Activated naive CD4-positive, alpha-beta T cell treated with anti-CD3 and anti-CD28 coated beads for 36 hours (primary cell): ENCODE results near the gene TNS1. TPM values are rescaled to one million over a fixed set of nuclear protein-coding genes. Genes with fewer than 3 reads are reported as not detected.

Experiments
- CTCF ChIA-PET: fragments of 350-600 bp; sonication (Branson Sonifier 250); formaldehyde crosslinking; loops from one replicate; lab custom pipeline; 2021; ENCODE audit warnings: antibody characterized with exemption; lab: Charles Lee
- DNase-seq: peaks from one replicate; pipeline ENCODE4 v3.0.0-alpha.2; 2020
- H3K27ac Mint-ChIP-seq: one replicate; pipeline ENCODE4 v1.8.0; 2021; ENCODE audit warnings: mild to moderate bottlenecking, mixed read lengths
- H3K27me3 Mint-ChIP-seq: one replicate; pipeline ENCODE4 v1.8.0; 2021; ENCODE audit warnings: low read depth, mixed read lengths
- H3K36me3 Mint-ChIP-seq: one replicate; pipeline ENCODE4 v1.8.0; 2021; ENCODE audit warnings: low read depth, mixed read lengths
- H3K4me1 Mint-ChIP-seq: one replicate; pipeline ENCODE4 v1.8.0; 2021; ENCODE audit warnings: low read depth, mixed read lengths
- H3K4me3 Mint-ChIP-seq: one replicate; pipeline ENCODE4 v1.8.0; 2021; ENCODE audit warnings: mild to moderate bottlenecking, moderate library complexity, mixed read lengths
- H3K9me3 Mint-ChIP-seq: one replicate; pipeline ENCODE4 v1.8.0; 2021; ENCODE audit warnings: mixed read lengths
- intact Hi-C: fragments of 100-400 bp; cut with micrococcal nuclease; formaldehyde crosslinking; loops from one replicate; pipeline ENCODE4 v1.15.1; 2023
- total RNA-seq, 2 experiments: library from RNA; stranded (reverse); gene quantifications; one replicate each; pipeline ENCODE4 v1.2.3, GENCODE V29; 2021

TNS1 gene
- total RNA-seq, 2 experiments from 2014 or later, result 0.40 to 0.74 TPM

GRCh38 chr2:217829420-217829819 is 173.4 kb downstream of the TNS1 start:
- DNase-seq, result no peak
- CTCF ChIA-PET, result no interaction called here
- no peak overlapping the region for H3K27ac Mint-ChIP-seq
- H3K9me3 Mint-ChIP-seq, result no peaks in the 10 kb centered on the region
- H3K4me1 Mint-ChIP-seq, result no peaks in the 10 kb centered on the region
- H3K27me3 Mint-ChIP-seq, result no peaks in the 10 kb centered on the region
- H3K36me3 Mint-ChIP-seq, result no peaks in the 10 kb centered on the region
- no peak overlapping the region for H3K4me3 Mint-ChIP-seq
- intact Hi-C loops, result no loop called here

DNA sequence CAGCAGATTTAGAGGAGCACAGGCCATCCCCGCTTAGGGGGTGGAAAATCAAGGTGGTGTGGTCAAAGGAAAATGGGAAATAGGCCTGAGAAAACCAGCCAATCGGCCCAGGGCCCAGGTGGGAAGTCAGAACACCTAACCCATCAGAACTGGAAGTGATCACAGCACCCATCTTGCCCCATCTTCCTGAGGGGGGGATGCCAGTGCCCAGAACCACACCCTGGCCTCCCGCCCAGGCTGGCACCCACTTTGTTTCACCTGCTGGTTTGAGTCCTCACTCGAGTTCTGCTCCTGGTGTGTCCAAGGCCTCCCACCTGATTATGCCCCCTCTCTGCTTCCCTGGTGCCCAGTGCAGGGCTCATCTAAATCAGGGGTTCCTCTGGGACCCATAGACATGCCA is 174.5 kb downstream of the TNS1 start:
- intact Hi-C loops, result no loop called here
- no peak overlapping the region for H3K4me3 Mint-ChIP-seq
- no peak overlapping the region for H3K27ac Mint-ChIP-seq
- no peaks in the 10 kb centered on the region for H3K27me3 Mint-ChIP-seq
- no peaks in the 10 kb centered on the region for H3K9me3 Mint-ChIP-seq
- H3K4me1 Mint-ChIP-seq, result no peaks in the 10 kb centered on the region
- H3K36me3 Mint-ChIP-seq, result no peaks in the 10 kb centered on the region
- no peak for DNase-seq
- CTCF ChIA-PET, result no interaction called here

- no peaks in the 10 kb centered on the region for H3K4me1 Mint-ChIP-seq
- intact Hi-C loops, result no loop called here
- H3K27me3 Mint-ChIP-seq, result no peaks in the 10 kb centered on the region
- H3K36me3 Mint-ChIP-seq, result no peaks in the 10 kb centered on the region
- H3K27ac Mint-ChIP-seq, result no peak overlapping the region
- no peak for DNase-seq
- H3K4me3 Mint-ChIP-seq, result no peak overlapping the region
- no peaks in the 10 kb centered on the region for H3K9me3 Mint-ChIP-seq
- CTCF ChIA-PET, result no interaction called here
Measured at GRCh38 chr2:217827430-217828201, 175.2 kb downstream of the TNS1 start.

- intact Hi-C loops, result no loop called here
- Mint-ChIP-seq H3K36me3 (no peaks in the 10 kb centered on the region), H3K9me3 (no peaks in the 10 kb centered on the region), H3K4me3 (no peak overlapping the region), H3K27me3 (no peaks in the 10 kb centered on the region), H3K4me1 (no peaks in the 10 kb centered on the region), H3K27ac (no peak overlapping the region)
- CTCF ChIA-PET, result no interaction called here
- no peak for DNase-seq
Measured at GRCh38 chr2:217826991-217827390, 175.8 kb downstream of the TNS1 start.

GRCh38 chr2:217826520-217826919 is 176.3 kb downstream of the TNS1 start:
- CTCF ChIA-PET, result no interaction called here
- no peak overlapping the region for H3K27ac Mint-ChIP-seq

GRCh38 chr2:217825469-217826235 is 177.1 kb downstream of the TNS1 start:
- CTCF ChIA-PET, result no interaction called here
- no peaks in the 10 kb centered on the region for H3K36me3 Mint-ChIP-seq
- DNase-seq, result no peak
- intact Hi-C loops, result no loop called here
- H3K4me1 Mint-ChIP-seq, result no peaks in the 10 kb centered on the region
- H3K27me3 Mint-ChIP-seq, result no peaks in the 10 kb centered on the region
- no peak overlapping the region for H3K27ac Mint-ChIP-seq
- no peak overlapping the region for H3K4me3 Mint-ChIP-seq
- no peaks in the 10 kb centered on the region for H3K9me3 Mint-ChIP-seq

More at GRCh38 chr2:217826520-217826919, 176.3 kb downstream of the TNS1 start:
- DNase-seq, result no peak
- intact Hi-C loops, result no loop called here
- Mint-ChIP-seq H3K27me3 (no peaks in the 10 kb centered on the region), H3K9me3 (no peaks in the 10 kb centered on the region), H3K4me1 (no peaks in the 10 kb centered on the region), H3K4me3 (no peak overlapping the region), H3K36me3 (no peaks in the 10 kb centered on the region)

DNA sequence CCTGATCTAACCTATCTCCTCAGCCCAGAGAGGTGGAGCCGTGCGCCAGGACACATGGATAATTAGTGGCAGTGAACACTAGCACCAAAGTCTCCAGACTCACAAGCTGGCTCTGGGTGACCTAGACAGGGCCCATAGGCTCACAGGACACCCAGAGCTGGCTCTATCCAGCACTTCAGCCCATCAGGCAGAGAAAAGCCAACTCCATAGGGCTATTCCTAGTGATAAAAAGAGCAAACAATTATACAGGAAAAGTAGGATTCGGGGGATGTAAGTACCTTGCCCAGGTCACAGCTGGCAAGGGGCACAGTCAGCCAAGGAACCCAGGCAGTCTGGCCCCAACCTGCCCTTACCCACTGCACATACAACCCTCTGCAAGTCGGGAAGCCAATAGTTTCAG is 178.6 kb downstream of the TNS1 start:
- CTCF ChIA-PET, result no interaction called here
- no peaks in the 10 kb centered on the region for H3K4me1 Mint-ChIP-seq

GRCh38 chr2:217823626-217824025 is 179.2 kb downstream of the TNS1 start:
- Mint-ChIP-seq H3K4me3 (no peak overlapping the region), H3K27ac (no peak overlapping the region), H3K4me1 (no peaks in the 10 kb centered on the region), H3K9me3 (no peaks in the 10 kb centered on the region), H3K27me3 (no peaks in the 10 kb centered on the region), H3K36me3 (no peaks in the 10 kb centered on the region)
- CTCF ChIA-PET, result no interaction called here
- intact Hi-C loops, result no loop called here
- DNase-seq, result no peak

More for the DNA sequence above, 178.6 kb downstream of the TNS1 start:
- DNase-seq, result no peak
- H3K27ac Mint-ChIP-seq, result no peak overlapping the region
- H3K4me3 Mint-ChIP-seq, result no peak overlapping the region
- H3K36me3 Mint-ChIP-seq, result no peaks in the 10 kb centered on the region
- no peaks in the 10 kb centered on the region for H3K9me3 Mint-ChIP-seq
- H3K27me3 Mint-ChIP-seq, result no peaks in the 10 kb centered on the region
- intact Hi-C loops, result no loop called here

DNA sequence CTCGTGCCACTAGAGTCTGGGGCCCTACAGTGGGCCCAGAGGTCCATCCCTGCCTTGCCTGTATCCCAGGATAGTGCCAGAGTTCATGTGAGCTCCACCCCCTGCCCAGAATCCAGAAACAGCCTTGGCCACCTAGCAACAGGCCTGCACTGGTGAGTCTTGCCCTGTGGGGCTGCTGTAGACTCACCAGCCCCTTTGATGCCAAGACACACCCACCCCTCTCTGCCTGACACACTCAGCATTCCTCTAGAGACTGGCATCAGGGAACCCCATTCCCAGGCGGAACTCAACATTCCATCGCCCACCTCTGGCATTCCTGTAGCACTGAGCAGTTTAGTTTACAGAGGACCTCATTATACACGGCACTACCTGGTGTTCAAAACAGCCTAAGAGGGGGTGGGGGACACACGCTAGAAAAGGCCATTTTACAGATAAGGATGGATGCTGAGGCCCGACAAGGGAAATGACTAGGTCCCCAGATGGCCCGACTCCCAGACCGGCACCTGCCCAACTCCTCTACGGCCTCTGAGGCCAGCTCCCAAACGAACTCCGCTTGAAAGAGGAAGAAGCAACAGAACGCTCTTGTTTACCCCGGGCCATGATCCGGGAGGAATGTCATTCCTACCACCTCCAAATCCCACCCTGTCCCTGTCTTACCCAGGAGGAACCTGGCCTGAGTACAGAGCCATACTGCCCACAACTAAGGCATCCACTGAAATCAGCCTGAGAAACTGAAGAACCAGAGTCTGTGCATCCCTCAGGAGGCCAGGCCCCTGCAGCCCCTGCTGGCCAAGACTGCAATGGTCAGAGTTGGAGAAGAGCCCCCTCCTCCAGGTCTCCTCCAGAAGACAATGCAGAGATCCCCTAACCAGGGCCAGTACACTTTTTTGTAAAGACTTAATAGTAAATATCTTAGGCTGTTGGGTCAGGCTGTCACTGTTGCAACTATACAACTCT is 180.2 kb downstream of the TNS1 start:
- Mint-ChIP-seq H3K27ac (no peak overlapping the region), H3K4me3 (no peak overlapping the region), H3K4me1 (no peaks in the 10 kb centered on the region), H3K9me3 (no peaks in the 10 kb centered on the region), H3K36me3 (no peaks in the 10 kb centered on the region), H3K27me3 (no peaks in the 10 kb centered on the region)
- intact Hi-C loops, result no loop called here
- CTCF ChIA-PET, result interaction anchor here (1.5 kb wide), 1 partner anchor 33 kb away, joined by 4 read pairs; no protein-coding TSS in a partner anchor
- DNase-seq, result no peak

GRCh38 chr2:217821536-217822147 is 181.2 kb downstream of the TNS1 start:
- no peaks in the 10 kb centered on the region for H3K36me3 Mint-ChIP-seq
- no peaks in the 10 kb centered on the region for H3K9me3 Mint-ChIP-seq
- CTCF ChIA-PET, result interaction anchor here (1.5 kb wide), 1 partner anchor 32 kb away, joined by 4 read pairs; no protein-coding TSS in a partner anchor
- H3K4me3 Mint-ChIP-seq, result no peak overlapping the region
- H3K4me1 Mint-ChIP-seq, result no peaks in the 10 kb centered on the region
- H3K27me3 Mint-ChIP-seq, result no peaks in the 10 kb centered on the region
- intact Hi-C loops, result no loop called here
- no peak overlapping the region for H3K27ac Mint-ChIP-seq
- no peak for DNase-seq

GRCh38 chr2:217820904-217821303 is 181.9 kb downstream of the TNS1 start:
- no peak overlapping the region for H3K27ac Mint-ChIP-seq
- no peaks in the 10 kb centered on the region for H3K36me3 Mint-ChIP-seq
- no peaks in the 10 kb centered on the region for H3K9me3 Mint-ChIP-seq
- intact Hi-C loops, result no loop called here
- no peak overlapping the region for H3K4me3 Mint-ChIP-seq
- H3K27me3 Mint-ChIP-seq, result no peaks in the 10 kb centered on the region
- H3K4me1 Mint-ChIP-seq, result no peaks in the 10 kb centered on the region
- CTCF ChIA-PET, result interaction anchor here (1.5 kb wide), 1 partner anchor 32 kb away, joined by 4 read pairs; no protein-coding TSS in a partner anchor
- no peak for DNase-seq
